Gastroesophageal sphincter (tissue), 3 donors: ENCODE data around the gene KNTC1.

Experiments
- CTCF ChIP-seq, 4 experiments: fragments of 200-600 bp in 2 of 4; fragments of 450-650 bp in 2 of 4; sonication (generic) in 1 of 4; IDR thresholded peaks; one replicate each; pipeline ENCODE4 v1.5.1; 2017 to 2019; ENCODE audit warnings: antibody characterized with exemption in 4 of 4, mild to moderate bottlenecking in 2 of 4, moderate library complexity in 2 of 4
- EP300 ChIP-seq: sonication (generic); formaldehyde crosslinking; IDR thresholded peaks from one replicate; pipeline ENCODE4 v1.6.1; 2017; ENCODE audit warnings: antibody characterized with exemption, mild to moderate bottlenecking
- POLR2A ChIP-seq, 2 donors: fragments of 450-650 bp; IDR thresholded peaks; one replicate each; pipeline ENCODE4 v1.6.1; 2017; ENCODE audit warnings: antibody characterized with exemption in 2 of 2, mild to moderate bottlenecking in 2 of 2, moderate library complexity in 1 of 2
- POLR2AphosphoS5 ChIP-seq: sonication (generic); formaldehyde crosslinking; IDR thresholded peaks from one replicate; pipeline ENCODE4 v1.6.1; 2017; ENCODE audit warnings: antibody characterized with exemption

GRCh38 chr12:122672515-122672914, 145.5 kb downstream of the KNTC1 start:
- TF ChIP-seq CTCF (IDR thresholded peaks at IDR 0.05) (no peak), POLR2AphosphoS5 (no peak), POLR2A (IDR thresholded peaks at IDR 0.05) (no peak), EP300 (no peak)
